Sigmoid colon (tissue), 7 donors: ENCODE measurements around the gene CCDC181. TPM values are rescaled to one million over a fixed set of nuclear protein-coding genes. Genes with fewer than 3 reads are reported as not detected.

Experiments used
- DNase-seq: peaks from one replicate; pipeline ENCODE4 v3.0.0-alpha.2; 2019
- H3K27ac ChIP-seq, 4 donors: fragments of 200-600 bp; sonication (generic); one replicate each; pipeline ENCODE4 v1.5.1; 2016 to 2019; ENCODE audit warnings: mild to moderate bottlenecking in 1 of 4
- H3K27me3 ChIP-seq, 3 donors: fragments of 200-600 bp; sonication (generic); one replicate each; pipeline ENCODE4 v1.5.1; 2019; ENCODE audit warnings: mild to moderate bottlenecking in 1 of 3
- H3K36me3 ChIP-seq, 4 donors: fragments of 200-600 bp; sonication (generic); one replicate each; pipeline ENCODE4 v1.5.1; 2016 to 2019
- H3K4me1 ChIP-seq, 4 donors: fragments of 200-600 bp; sonication (generic); one replicate each; pipeline ENCODE4 v1.5.1; 2017 to 2019
- H3K4me3 ChIP-seq, 4 donors: fragments of 200-600 bp; sonication (generic); one replicate each; pipeline ENCODE4 v1.5.1; 2017 to 2019; ENCODE audit warnings: mild to moderate bottlenecking in 2 of 4, moderate library complexity in 1 of 4
- H3K9me3 ChIP-seq, 4 donors: fragments of 200-600 bp in 3 of 4; sonication (generic) in 3 of 4; one replicate each; pipeline versions ENCODE4 v1.5.1 to v1.6.1; 2013 to 2019
- EP300 ChIP-seq, 4 donors: sonication (generic); formaldehyde crosslinking; IDR thresholded peaks; one replicate each; pipeline ENCODE4 v1.6.1; 2017; ENCODE audit warnings: antibody characterized with exemption in 4 of 4
- POLR2A ChIP-seq, 2 donors: fragments of 450-650 bp; IDR thresholded peaks; one replicate each; pipeline ENCODE4 v1.6.1; 2016; ENCODE audit warnings: antibody characterized with exemption in 2 of 2, mild to moderate bottlenecking in 2 of 2, moderate library complexity in 2 of 2
- POLR2AphosphoS5 ChIP-seq, 4 donors: sonication (generic); formaldehyde crosslinking; IDR thresholded peaks; one replicate each; pipeline ENCODE4 v1.6.1; 2017; ENCODE audit warnings: antibody characterized with exemption in 4 of 4
- WGBS, 2 donors: extraction: QIAGEN DNeasy Blood & Tissue Kit; methylation state at CpG; one replicate each; pipeline ENCODE4 v1.1.7; 2013; 5-methylcytosine and 5-hydroxymethylcytosine counted together
- intact Hi-C: fragments of 100-400 bp; cut with DNase I; formaldehyde crosslinking; loops from one replicate; pipeline ENCODE4 v1.15.1; 2023
- polyA plus RNA-seq, 3 donors: library from polyadenylated mRNA; stranded (reverse); fragments of 200-250 nt; gene quantifications; one replicate each; pipeline ENCODE4 v1.2.3, GENCODE V29; 2013
- small RNA-seq, 3 donors: library from RNA; depleted of rRNA; stranded (forward); fragments of <200 nt; gene quantifications; one replicate each; pipeline ENCODE3, GENCODE V24; 2016
- total RNA-seq, 4 donors: library from RNA; depleted of rRNA; stranded (reverse); fragments of >200 nt; gene quantifications; one replicate each; pipeline ENCODE4 v1.1.0, GENCODE V29; 2016
- TF ChIP-seq, protein P1 (sequence below), 4 experiments: fragments of 450-650 bp in 3 of 4; fragments of 200-600 bp in 1 of 4; IDR thresholded peaks; one replicate each; pipeline ENCODE4 v1.5.1; 2016 to 2019; ENCODE audit warnings: antibody characterized with exemption in 4 of 4, mild to moderate bottlenecking in 3 of 4, moderate library complexity in 2 of 4
- donor health status: healthy with polysubstance abuse.
- donor health status: Bipolar disorder and iron deficiency.
- donor health status: healthy.

Gene CCDC181
- total and polyA plus RNA-seq, 7 donors, result 0.25 to 1.4 (median 1.1) TPM; not detected in 3

DNA sequence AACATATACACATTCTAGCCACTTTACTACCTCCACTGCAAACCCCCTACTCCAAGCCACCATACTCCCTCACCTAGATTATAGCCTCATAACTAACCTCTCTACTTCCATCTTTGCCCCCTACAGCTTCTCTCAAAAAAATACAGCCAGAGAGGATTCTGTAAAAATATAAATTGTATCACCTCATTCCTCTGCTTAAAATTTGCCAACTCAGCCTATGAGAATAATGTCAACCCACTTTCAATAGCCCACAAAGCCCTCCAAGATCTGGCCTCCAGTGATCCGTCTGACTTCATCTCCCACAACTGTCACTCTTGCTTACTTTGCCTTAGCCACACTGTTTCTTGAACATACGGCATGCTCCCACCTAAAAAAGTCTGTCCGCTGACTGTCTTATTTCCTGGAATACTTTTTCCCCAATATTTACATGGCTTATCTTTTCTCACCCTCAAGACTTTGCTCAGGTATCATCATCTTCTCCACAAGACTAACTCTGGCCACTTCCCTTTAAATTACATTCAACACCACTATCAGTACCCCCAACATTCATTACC lies 81.2 kb downstream of the CCDC181 start:
- WGBS, 2 donors, result 92 to 94% methylated on average over 3 of the region's 3 CpGs

DNA sequence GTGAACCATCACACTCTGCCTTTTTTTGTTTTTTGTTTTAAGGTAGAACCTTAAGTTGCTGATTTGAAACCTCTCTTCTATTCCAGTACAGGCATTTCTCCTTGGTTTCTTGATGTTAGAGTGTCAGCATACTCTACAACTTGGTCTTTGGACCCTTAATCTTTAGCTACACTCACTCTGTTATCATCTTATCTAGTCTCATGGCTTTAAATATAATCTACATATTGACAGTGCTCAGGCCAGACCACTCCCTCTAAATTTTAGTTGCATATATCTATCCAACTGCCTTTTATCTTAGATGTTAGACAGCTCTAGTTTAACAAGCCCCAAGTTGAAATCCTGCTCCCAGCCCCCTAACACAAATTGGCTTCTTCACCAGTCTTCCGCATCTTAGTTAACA lies 81.8 kb downstream of the CCDC181 start:
- TF ChIP-seq EP300 (IDR thresholded peaks at IDR 0.05) (no peak), POLR2A (IDR thresholded peaks at IDR 0.05) (no peak), POLR2AphosphoS5 (IDR thresholded peaks at IDR 0.05) (no peak)
- TF ChIP-seq, protein P1, sequence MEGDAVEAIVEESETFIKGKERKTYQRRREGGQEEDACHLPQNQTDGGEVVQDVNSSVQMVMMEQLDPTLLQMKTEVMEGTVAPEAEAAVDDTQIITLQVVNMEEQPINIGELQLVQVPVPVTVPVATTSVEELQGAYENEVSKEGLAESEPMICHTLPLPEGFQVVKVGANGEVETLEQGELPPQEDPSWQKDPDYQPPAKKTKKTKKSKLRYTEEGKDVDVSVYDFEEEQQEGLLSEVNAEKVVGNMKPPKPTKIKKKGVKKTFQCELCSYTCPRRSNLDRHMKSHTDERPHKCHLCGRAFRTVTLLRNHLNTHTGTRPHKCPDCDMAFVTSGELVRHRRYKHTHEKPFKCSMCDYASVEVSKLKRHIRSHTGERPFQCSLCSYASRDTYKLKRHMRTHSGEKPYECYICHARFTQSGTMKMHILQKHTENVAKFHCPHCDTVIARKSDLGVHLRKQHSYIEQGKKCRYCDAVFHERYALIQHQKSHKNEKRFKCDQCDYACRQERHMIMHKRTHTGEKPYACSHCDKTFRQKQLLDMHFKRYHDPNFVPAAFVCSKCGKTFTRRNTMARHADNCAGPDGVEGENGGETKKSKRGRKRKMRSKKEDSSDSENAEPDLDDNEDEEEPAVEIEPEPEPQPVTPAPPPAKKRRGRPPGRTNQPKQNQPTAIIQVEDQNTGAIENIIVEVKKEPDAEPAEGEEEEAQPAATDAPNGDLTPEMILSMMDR (IDR thresholded peaks at IDR 0.05), result no peak
- peaks cover 0 to 16% (median 3%) of the 10 kb centered on the region in 4 donors for H3K4me1 ChIP-seq
- no peak for DNase-seq
- intact Hi-C loops, result loop anchor here (5.0 to 10.0 kb wide), 3 partner anchors 238 to 1003 kb away; partner anchors contain the start of gene ATP1B1
- H3K27ac ChIP-seq, result no peak overlapping the region
- no peak overlapping the region for H3K4me3 ChIP-seq
- H3K27me3 ChIP-seq, result no peaks in the 10 kb centered on the region
- H3K36me3 ChIP-seq, result no peaks in the 10 kb centered on the region
- 97 to 99% methylated on average over 1 of the region's 1 CpG for WGBS, 2 donors
- no peaks in the 10 kb centered on the region for H3K9me3 ChIP-seq

More for the DNA sequence above, 81.2 kb downstream of the CCDC181 start:
- DNase-seq, result no peak
- intact Hi-C loops, result loop anchor here (5.0 to 10.0 kb wide), 3 partner anchors 239 to 1004 kb away; partner anchors contain the start of gene ATP1B1
- no peaks in the 10 kb centered on the region for H3K27me3 ChIP-seq
- peaks cover 0 to 16% (median 3%) of the 10 kb centered on the region in 4 donors for H3K4me1 ChIP-seq
- no peaks in the 10 kb centered on the region for H3K9me3 ChIP-seq
- TF ChIP-seq EP300 (IDR thresholded peaks at IDR 0.05) (no peak), POLR2AphosphoS5 (IDR thresholded peaks at IDR 0.05) (no peak), POLR2A (IDR thresholded peaks at IDR 0.05) (no peak)
- TF ChIP-seq, protein P1 (IDR thresholded peaks at IDR 0.05), result no peak
- no peaks in the 10 kb centered on the region for H3K36me3 ChIP-seq
- no peak overlapping the region for H3K27ac ChIP-seq
- H3K4me3 ChIP-seq, result no peak overlapping the region

Small RNAs within 50 kb of the gene (small RNA-seq; reads per million reads assigned to genes)
- 0 reads per million in 3 donors for gene AL021068.2

Other genes starting within 250 kb of the CCDC181 start
- gene NME7, start 59.7 kb downstream of the CCDC181 start, total RNA-seq, result 10 to 100 TPM; 20.1 to 39.9 (median 32.1) TPM
- gene NME7, start 59.7 kb downstream of the CCDC181 start, polyA plus RNA-seq, result 10 to 100 TPM in 1 of 3 donors, 1 to 10 TPM in 2; 4.4 to 10.9 (median 4.8) TPM
- 10 to 100 TPM; 31.0 to 49.5 (median 38.7) TPM for gene BLZF1, start 59.3 kb downstream of the CCDC181 start, total RNA-seq
- 10 to 100 TPM in 2 of 3 donors, 1 to 10 TPM in 1; 9.9 to 16.0 (median 13.2) TPM for gene BLZF1, start 59.3 kb downstream of the CCDC181 start, polyA plus RNA-seq
- gene SLC19A2, start 58.5 kb upstream of the CCDC181 start, total RNA-seq, result 10 to 100 TPM; 21.0 to 31.3 (median 27.2) TPM
- 1 to 10 TPM; 1.2 to 5.2 (median 3.0) TPM for gene SLC19A2, start 58.5 kb upstream of the CCDC181 start, polyA plus RNA-seq
- gene F5, start 159.0 kb upstream of the CCDC181 start, total RNA-seq, result under 1 TPM in 3 of 4 donors, not detected in 1; under 0.01 to 0.71 (median 0.54) TPM
- 1 to 10 TPM in 1 of 3 donors, under 1 TPM in 1, not detected in 1; under 0.01 to 1.0 TPM for gene F5, start 159.0 kb upstream of the CCDC181 start, polyA plus RNA-seq
- gene SELP, start 202.7 kb upstream of the CCDC181 start, total RNA-seq, result 1 to 10 TPM; 1.8 to 9.4 (median 3.3) TPM
- gene SELP, start 202.7 kb upstream of the CCDC181 start, polyA plus RNA-seq, result 1 to 10 TPM in 1 of 3 donors, under 1 TPM in 1, not detected in 1; 0.23 to 6.6 TPM